Activated CD4-positive, CD25-positive, alpha-beta regulatory T cell (primary cell): ENCODE data around the gene SPDEF.

Experiments
- DNase-seq, 4 experiments: peaks; one replicate each; lab custom pipeline; 2025; lab: John Stamatoyannopoulos, UW

The SPDEF gene

DNA sequence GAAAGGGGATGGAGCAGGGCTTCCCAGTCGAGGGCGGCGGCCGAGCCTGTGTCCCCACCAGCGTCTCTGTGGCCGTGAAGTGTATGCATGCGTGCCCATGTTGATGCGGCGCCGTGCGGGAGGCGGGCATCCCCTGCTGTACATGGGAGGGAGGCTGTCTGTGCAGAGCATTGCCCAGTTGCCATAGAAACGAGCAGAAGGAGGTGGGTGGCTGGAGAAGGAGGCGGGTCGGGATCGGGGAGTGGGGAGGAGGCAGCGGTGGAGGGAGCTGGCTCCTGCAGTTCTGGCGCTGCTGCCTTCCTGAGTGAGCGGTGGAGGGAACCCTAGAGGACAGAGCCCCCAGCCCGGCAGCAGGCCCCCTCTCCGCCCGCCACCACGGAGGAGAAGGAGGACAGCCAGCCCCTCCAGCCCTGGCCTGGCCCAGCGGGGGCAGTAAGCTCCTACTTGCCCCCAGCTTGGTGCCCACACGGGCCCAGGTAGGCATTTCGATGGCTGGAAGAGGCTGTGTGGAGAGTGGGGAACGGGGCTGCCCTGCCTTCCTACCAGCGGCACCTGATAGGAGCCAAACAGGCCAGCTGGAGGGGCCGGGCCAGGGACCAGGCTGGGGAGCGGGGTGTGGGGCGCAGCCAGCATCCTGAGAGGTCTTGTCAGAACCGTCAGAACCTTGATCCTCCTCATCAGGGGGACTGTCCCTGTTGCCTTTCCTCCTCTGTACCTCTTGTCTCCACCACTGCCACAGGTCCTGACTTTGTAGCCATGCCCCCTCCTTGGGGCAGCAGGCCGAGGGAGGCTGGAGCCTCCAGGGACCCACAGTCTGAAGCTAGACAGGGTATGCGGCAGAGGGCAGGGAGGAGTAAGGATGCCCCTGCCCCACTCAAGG lies 41.3 kb downstream of the SPDEF start:
- no peak for DNase-seq

DNA sequence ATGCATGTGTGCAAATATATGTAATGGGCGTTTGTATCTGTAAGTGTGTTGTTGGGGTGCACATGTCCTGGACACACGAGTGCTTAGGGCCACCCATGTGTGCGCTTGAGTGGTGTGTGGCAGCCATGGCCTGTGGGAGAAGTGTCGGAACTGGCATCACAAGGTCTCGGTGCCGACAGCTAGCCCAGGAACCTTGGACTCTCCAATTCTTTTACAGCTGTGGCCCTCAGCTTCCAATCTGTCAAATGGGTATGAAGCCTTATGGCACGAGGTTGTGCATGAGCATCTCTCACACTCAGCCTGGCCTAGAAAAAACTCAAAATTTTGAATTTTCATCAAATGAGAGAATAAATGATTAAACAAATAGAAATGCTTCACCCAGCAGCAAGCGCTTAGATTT lies 42.0 kb downstream of the SPDEF start:
- no peak for DNase-seq

- DNase-seq: no peak
Measured at GRCh38 chr6:34513646-34514045, 42.5 kb downstream of the SPDEF start.

DNA sequence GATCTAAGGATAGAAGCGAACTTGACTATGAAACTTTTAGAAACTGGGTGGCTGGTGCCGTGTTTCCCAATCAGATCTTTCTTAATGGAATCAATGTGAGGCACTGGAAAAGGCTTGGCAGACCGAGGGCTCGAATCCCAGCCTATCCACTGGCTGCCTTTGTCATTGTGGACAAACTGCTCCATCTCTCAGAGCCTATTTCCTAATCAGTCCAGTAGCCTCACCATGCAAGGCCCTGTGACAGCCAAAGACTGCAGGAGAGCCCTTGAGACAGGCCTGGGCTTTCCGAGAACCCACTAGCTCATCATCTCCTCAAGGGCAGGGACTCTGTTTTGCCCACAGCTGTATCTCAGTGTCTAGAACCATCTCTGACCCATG lies 43.4 kb downstream of the SPDEF start:
- DNase-seq: no peak

DNA sequence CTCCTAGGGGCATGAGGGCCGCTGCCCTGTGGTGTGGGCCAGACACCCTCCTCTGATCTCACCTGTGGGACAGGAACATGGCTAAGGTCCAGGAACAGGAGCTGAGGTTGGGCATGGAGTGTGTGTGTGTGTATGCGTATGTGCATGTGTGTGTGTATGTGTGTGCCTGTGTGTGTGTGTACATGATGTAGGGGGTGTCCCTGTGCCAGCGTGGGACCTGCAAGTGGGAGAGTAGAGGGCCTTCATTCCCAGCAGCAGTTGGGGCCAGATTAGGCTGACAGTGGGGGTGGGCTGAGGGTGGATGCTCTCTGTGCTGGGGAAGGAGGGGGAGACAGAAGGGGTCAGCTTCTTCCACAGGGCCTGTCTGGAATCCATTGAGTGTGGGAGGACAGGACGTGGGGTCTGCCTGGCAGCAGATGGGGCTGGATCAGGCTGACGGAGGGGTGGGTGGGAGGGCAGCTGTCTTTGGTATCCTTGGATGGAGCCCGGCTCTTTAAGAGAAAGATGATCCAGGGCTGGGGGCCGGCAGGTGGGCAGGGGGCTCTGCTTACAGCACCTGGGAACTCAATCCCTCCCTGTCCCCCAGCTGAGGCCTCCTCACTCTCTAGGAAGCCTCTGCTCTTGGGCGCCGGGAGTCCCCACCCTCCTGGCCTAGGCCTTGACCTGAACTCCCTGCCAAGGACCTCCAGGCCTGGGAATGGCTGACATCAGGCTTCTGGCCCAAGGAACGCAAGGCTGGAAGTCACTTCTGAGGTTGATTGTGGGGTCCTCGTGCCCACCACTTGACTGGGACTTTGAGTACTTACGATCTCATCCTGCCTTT lies 44.0 kb downstream of the SPDEF start:
- DNase-seq: no peak

DNA sequence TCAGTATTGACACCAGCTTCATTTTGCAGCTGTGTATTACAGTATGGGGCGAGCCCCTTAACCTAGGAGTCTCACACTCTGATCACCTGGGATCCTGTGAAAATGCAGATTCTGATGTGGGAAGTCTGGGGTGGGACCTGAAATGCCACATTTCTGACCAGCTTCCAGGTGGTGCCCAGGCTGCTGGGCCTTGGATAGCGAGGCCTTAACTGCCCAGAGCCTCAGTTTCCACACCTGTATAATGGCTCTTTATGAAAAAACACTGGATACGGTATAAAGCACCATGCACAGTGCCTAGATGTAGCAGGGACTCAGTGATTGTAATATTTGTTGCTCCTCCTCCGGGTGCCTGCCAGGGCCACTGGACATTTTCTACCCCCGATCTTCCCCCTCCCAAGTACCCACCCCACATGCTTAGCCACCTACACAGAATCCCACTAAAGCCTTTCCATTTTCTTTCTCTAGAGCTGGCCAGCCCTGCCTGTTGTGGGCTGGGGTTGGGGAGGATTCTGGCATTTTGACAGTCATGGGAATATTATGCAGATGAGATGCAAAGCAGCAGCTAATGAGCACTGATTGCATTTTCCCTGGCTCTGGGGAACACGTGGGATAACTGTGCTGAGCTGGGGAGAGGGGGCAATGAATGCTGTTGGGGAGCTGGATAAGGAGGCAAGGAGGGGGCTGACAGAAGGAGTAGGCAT lies 44.8 kb downstream of the SPDEF start:
- no peak for DNase-seq

DNA sequence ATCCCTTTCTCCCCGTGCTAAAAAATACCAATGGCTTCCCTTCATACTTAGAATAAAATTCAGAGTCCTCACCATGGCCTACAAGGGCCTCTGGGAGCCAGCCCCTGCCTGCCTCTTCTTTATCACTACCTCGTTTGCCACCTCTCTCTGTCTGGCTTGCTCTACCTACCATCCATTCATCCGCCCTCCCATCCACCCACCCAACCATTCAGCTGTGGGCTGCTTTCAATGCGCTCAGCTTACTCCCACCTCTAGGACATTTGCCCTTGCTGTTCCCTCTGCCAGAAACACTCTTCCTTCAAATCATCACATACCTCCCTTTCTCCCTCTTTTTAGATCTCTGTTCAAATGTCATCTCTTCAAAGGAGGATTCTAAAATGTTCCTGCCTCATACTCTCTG lies 45.8 kb downstream of the SPDEF start:
- DNase-seq: no peak

GRCh38 chr6:34509782-34510181 lies 46.3 kb downstream of the SPDEF start:
- DNase-seq: no peak

- no peak for DNase-seq
Measured at GRCh38 chr6:34508425-34508824, 47.7 kb downstream of the SPDEF start.

GRCh38 chr6:34506718-34507117 lies 49.4 kb downstream of the SPDEF start:
- no peak for DNase-seq

DNA sequence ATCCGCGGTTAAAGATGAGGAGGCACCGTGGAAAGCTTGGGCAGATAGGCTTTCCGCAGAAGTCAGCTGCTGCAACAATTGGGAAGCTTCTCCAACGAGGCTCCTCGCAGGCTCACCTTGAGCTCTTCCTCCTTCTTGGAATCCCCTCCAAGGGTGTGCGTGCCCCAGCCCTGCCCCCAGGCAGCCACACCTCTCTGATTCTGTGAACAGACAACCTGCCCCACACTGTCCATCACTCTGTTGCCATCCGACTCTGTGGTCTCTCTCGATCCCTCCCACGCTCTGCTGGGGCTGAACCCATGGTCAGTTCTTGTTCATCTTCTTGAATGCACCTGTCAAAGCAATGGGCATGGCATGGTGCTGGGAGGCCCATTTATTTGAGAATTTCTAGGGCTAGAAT lies 58.7 kb downstream of the SPDEF start:
- no peak for DNase-seq

DNA sequence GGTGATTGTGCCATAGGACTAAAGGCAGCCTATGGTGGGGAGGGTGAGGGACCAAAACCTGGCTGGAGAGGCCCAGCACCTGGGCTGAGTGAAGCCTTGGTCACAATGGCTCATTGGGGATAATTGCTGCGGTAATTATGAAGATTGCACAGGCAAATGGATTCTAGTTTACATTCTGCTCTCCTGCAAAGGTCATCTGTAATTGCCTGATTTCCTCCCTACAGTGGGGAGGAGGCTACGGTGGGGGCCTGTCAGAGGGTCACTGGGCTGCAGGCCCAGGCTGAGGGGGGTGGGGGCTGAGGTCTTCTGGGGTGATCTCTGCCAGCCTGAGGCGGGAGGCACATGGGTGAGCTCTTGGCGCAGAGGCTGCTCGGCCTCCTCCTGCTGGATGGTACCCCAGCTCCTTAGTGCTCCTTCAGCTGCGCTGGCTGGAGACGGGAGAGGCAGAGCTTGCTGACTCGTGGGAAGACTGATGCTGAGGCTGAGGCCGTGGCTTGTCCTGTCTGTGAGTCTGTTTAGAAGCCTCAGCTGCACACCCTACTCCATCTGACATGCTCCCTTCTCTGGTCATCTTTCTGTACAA lies 59.9 kb downstream of the SPDEF start:
- DNase-seq: no peak

DNA sequence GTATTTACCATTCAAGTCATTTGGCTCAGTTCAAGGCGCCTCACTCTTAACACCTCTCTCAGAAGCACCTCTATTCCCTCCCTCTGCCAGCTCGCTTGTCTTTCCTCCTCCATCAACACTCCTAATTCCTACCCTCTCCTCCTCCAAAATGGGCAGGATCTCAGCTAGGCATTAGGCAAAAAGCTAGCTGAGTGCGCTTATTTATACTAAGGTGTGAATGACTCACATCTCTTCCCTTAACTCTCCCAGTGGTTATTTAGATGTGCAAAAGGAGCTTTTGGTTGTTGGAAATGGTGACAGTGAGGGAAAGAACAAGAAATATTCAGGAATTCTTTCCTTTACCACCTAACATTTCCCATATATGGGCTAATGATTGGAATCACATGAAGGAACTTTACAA lies 61.2 kb downstream of the SPDEF start:
- no peak for DNase-seq

DNA sequence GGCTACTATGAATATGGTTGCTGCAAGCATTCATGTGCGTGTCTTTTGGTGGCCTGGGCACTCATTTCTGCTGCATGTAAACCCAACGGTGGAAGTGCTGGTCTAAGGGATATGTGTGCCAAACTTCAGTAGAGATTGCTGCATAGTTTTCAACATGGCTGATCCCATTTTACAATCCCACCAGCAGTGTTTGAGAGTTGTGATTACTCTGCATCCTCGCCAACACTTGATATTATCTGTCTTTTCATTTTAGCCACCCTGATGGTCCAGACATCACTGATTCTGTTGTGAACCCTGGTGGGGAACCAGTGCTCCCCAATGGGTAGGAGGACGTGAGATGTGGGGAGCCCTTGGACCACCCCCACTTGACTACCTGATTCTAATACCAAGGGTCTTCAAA lies 62.8 kb downstream of the SPDEF start:
- DNase-seq: no peak

DNA sequence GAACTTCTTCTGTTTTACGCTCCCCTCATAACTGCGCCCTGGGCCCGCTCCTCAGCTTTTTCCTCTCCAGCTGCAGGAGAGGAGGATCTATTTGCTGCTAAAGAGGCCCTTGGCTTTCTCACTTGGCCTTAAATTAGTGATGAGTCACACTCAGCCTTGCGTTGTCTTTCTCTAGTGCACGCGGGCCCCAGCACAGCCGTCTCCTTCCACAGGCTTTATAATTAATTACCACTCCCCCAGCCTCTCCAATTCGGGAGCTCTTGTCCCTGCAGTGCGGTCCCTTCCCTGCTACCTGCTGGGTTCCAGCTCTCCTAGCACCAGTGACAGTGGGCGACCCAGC lies 65.1 kb downstream of the SPDEF start:
- no peak for DNase-seq

DNA sequence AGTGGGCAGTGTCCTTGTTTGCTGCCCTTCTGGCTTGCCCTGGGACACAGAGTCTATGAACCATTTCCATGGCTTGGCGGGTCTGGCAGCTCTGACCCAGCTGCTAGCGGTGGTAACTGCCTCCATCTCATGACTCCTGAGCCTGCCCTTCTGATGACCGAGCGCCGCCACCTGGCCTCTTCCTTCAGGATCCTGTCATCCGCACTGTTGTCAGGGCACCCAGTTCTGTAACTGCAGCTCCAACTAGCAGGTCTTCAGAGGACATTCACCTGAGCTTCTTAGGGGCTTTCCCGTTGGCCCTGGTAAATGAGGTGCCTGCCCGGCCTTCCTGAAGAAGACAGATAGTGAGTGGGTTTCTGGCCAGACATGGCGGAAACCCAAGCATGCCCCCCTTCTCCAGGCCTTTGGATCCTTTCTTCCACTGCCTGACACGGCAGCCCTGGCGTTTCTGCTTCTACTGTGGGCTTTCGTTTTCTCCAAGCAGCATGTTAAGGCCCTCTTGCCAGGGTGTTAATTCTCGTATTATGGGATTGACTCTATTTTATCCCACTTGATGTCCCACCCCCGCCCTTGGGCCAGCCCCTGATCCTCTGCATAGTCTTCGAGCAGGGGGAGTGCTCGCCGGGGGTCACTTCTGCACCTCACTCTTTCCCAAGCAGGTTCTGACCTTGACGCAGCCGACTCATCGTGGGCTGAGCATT lies 65.6 kb downstream of the SPDEF start:
- no peak for DNase-seq

DNA sequence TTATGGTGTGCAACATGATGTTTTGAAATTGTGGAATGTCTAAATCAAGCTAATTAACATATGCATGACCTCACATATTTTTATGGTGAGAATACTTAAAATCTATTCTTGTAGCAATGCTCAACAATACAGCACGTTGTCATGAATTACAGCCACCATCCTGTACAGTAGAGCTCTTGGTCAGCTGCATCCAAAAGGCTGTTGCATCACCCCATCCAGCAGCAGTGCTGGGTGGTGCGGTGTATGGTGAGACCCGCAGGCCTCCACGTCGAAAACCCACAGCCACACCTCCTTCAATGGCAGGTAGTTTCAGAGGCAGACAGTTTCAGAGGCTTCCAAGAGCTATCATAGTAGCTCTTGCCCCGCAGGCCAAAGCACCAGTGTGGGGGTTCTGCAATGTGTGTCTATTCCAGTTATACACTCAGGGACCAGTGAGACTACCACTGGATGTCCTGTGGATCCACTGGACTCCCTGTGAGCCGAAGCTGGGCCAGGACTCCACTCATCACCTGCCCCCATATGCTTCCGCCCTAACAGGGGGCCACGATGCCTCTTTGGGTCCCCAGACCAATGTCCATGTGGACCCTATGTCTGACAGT lies 66.8 kb downstream of the SPDEF start:
- no peak for DNase-seq
